SK-N-SH treated with all-trans-retinoic acid at 6 μM for 48 hours (cell line): ENCODE data around the gene WDR38.
A peak's percentile ranks its signal among the peaks of the same experiment; 100 is the strongest.

ENCODE experiments used
- ATAC-seq: fragments of 200-7000 bp; cut with Tn5 transposase; 3 replicates; pipeline ENCODE4 v1.9.1; 2020; ENCODE audit warnings: mild to moderate bottlenecking, moderate library complexity
- ARNTL ChIP-seq: fragments of 450-650 bp; formaldehyde crosslinking; IDR thresholded peaks from 2 replicates; pipeline ENCODE4 v1.5.0; 2020; ENCODE audit warnings: low read depth, mild to moderate bottlenecking, moderate library complexity, borderline replicate concordance
- BACH2 ChIP-seq: fragments of 250-450 bp; sonication (Bioruptor Pico); IDR thresholded peaks from 2 replicates; pipeline ENCODE4 v1.9.0; 2021; ENCODE audit warnings: mild to moderate bottlenecking, borderline replicate concordance
- CSDC2 ChIP-seq: fragments of 250-450 bp; sonication (Bioruptor Pico); IDR thresholded peaks from 2 replicates; pipeline ENCODE4 v1.5.0; 2020; ENCODE audit warnings: mild to moderate bottlenecking, moderate library complexity
- CSRNP3 ChIP-seq: fragments of 250-450 bp; sonication (Bioruptor Pico); IDR thresholded peaks from 2 replicates; pipeline ENCODE4 v1.5.1; 2021; ENCODE audit warnings: mild to moderate bottlenecking, moderate library complexity
- ESRRG ChIP-seq: fragments of 250-450 bp; sonication (Bioruptor Pico); IDR thresholded peaks from 2 replicates; pipeline ENCODE4 v1.6.1; 2021; ENCODE audit warnings: mild to moderate bottlenecking
- GLIS3 ChIP-seq: fragments of 250-450 bp; sonication (Bioruptor Pico); IDR thresholded peaks from 2 replicates; pipeline ENCODE4 v1.5.0; 2020; ENCODE audit warnings: mild to moderate bottlenecking, moderate library complexity
- ISL1 ChIP-seq: fragments of 250-450 bp; sonication (Bioruptor Pico); IDR thresholded peaks from 2 replicates; pipeline ENCODE4 v2.1.2; 2022; ENCODE audit warnings: mild to moderate bottlenecking, moderate library complexity
- OSR1 ChIP-seq: fragments of 250-450 bp; sonication (Bioruptor Pico); IDR thresholded peaks from 2 replicates; pipeline ENCODE4 v1.8.0; 2022; ENCODE audit warnings: moderate library complexity, mild to moderate bottlenecking, inconsistent platforms
- POU6F1 ChIP-seq: fragments of 250-450 bp; sonication (Bioruptor Pico); IDR thresholded peaks from 2 replicates; pipeline ENCODE4 v1.8.0; 2021; ENCODE audit warnings: low read depth, mild to moderate bottlenecking, moderate library complexity, borderline replicate concordance
- PPARA ChIP-seq: fragments of 250-450 bp; sonication (Bioruptor Pico); IDR thresholded peaks from 2 replicates; pipeline ENCODE4 v1.5.0; 2020; ENCODE audit warnings: mild to moderate bottlenecking, borderline replicate concordance
- SNAI2 ChIP-seq: fragments of 250-450 bp; sonication (Bioruptor Pico); IDR thresholded peaks from 2 replicates; pipeline ENCODE4 v1.5.0; 2020; ENCODE audit warnings: mild to moderate bottlenecking, moderate library complexity
- TCF4 ChIP-seq: fragments of 250-450 bp; sonication (Bioruptor Pico); IDR thresholded peaks from 2 replicates; pipeline ENCODE4 v1.8.0; 2021; ENCODE audit warnings: mild to moderate bottlenecking, moderate library complexity, borderline replicate concordance
- TOX ChIP-seq: fragments of 250-450 bp; sonication (Bioruptor Pico); IDR thresholded peaks from 2 replicates; pipeline ENCODE4 v1.8.0; 2021; ENCODE audit warnings: mild to moderate bottlenecking, moderate library complexity, borderline replicate concordance
- TSHZ2 ChIP-seq: fragments of 250-450 bp; sonication (Bioruptor Pico); IDR thresholded peaks from 2 replicates; pipeline ENCODE4 v1.5.0; 2020; ENCODE audit warnings: mild to moderate bottlenecking, moderate library complexity
- ZC3H10 ChIP-seq: fragments of 250-450 bp; sonication (Bioruptor Pico); IDR thresholded peaks from 2 replicates; pipeline ENCODE4 v1.5.1; 2021; ENCODE audit warnings: mild to moderate bottlenecking, moderate library complexity
- ZFP3 ChIP-seq: fragments of 250-450 bp; sonication (Bioruptor Pico); IDR thresholded peaks from 2 replicates; pipeline ENCODE4 v1.5.0; 2020; ENCODE audit warnings: mild to moderate bottlenecking, moderate library complexity
- ZFP30 ChIP-seq: fragments of 450-650 bp; formaldehyde crosslinking; IDR thresholded peaks from 2 replicates; pipeline ENCODE4 v1.5.0; 2022; ENCODE audit warnings: mild to moderate bottlenecking, moderate library complexity
- ZNF565 ChIP-seq: fragments of 450-650 bp; formaldehyde crosslinking; conservative IDR thresholded peaks from 2 replicates; pipeline ENCODE4 v1.5.0; 2020; ENCODE audit warnings: low read depth, mild to moderate bottlenecking, moderate library complexity
- ZNF8 ChIP-seq: fragments of 450-650 bp; formaldehyde crosslinking; IDR thresholded peaks from 2 replicates; pipeline ENCODE4 v1.5.0; 2020; ENCODE audit warnings: mild to moderate bottlenecking, moderate library complexity

The WDR38 gene

GRCh38 chr9:124854822-124855221 lies 1.6 kb downstream of the WDR38 start (continued):
- TF ChIP-seq TSHZ2 (CRISPR knock-in tag), result no peak
- no peak for TF ChIP-seq ZNF565 (CRISPR knock-in tag)
- no peak for TF ChIP-seq TOX (CRISPR knock-in tag)
- no peak for TF ChIP-seq SNAI2 (CRISPR knock-in tag)

GRCh38 chr9:124855566-124855943 lies 2.3 kb downstream of the WDR38 start:
- TF ChIP-seq BACH2 (CRISPR knock-in tag) (no peak), ESRRG (CRISPR knock-in tag) (no peak), CSRNP3 (CRISPR knock-in tag) (no peak), TCF4 (no peak), ZNF8 (CRISPR knock-in tag) (no peak), PPARA (CRISPR knock-in tag) (no peak), ZC3H10 (CRISPR knock-in tag) (no peak), ZFP30 (CRISPR knock-in tag) (no peak), GLIS3 (no peak), OSR1 (CRISPR knock-in tag) (no peak), TSHZ2 (CRISPR knock-in tag) (no peak), ARNTL (no peak), POU6F1 (CRISPR knock-in tag) (no peak), ZFP3 (CRISPR knock-in tag) (no peak), ZNF565 (CRISPR knock-in tag) (no peak), TOX (CRISPR knock-in tag) (no peak), CSDC2 (no peak)
- peak; percentile 1 for ATAC-seq

- peak; percentile 62 for ATAC-seq
- TF ChIP-seq ISL1 (CRISPR knock-in tag) (no peak), ARNTL (no peak), PPARA (CRISPR knock-in tag) (no peak), OSR1 (CRISPR knock-in tag) (no peak), ZNF565 (CRISPR knock-in tag) (no peak), TOX (CRISPR knock-in tag) (no peak), ZFP30 (CRISPR knock-in tag) (no peak)
Observed at GRCh38 chr9:124855944-124856765, 2.9 kb downstream of the WDR38 start.
